Right lobe of liver (tissue), 6 donors: Measurements from ENCODE around the gene RHCG. TPM values are rescaled to one million over a fixed set of nuclear protein-coding genes. Genes with fewer than 3 reads are reported as not detected.
A peak's percentile ranks its signal among the peaks of the same experiment; 100 is the strongest.

ENCODE experiments used
- ATAC-seq, 4 donors: fragments of 200-7000 bp; cut with Tn5 transposase; one replicate each; pipeline ENCODE4 v1.9.1; 2020; ENCODE audit warnings: mild to moderate bottlenecking in 4 of 4, moderate library complexity in 4 of 4
- DNase-seq, 3 donors: peaks; one replicate each; pipeline ENCODE4 v3.0.0-alpha.2; 2020
- H3K27ac ChIP-seq, 3 donors: fragments of 200-600 bp; one replicate each; pipeline ENCODE4 v1.8.0; 2022
- H3K27me3 ChIP-seq, 2 donors: fragments of 200-600 bp; one replicate each; pipeline ENCODE4 v1.8.0; 2022
- H3K36me3 ChIP-seq, 4 donors: fragments of 200-600 bp; sonication (generic) in 1 of 4; one replicate each; pipeline versions ENCODE4 v1.5.1 to v1.8.0; 2017 to 2022; ENCODE audit warnings: control low read depth in 1 of 4
- H3K4me1 ChIP-seq, 4 donors: fragments of 200-600 bp; sonication (generic) in 1 of 4; one replicate each; pipeline versions ENCODE4 v1.5.1 to v1.8.0; 2017 to 2022; ENCODE audit warnings: control low read depth in 1 of 4
- H3K4me3 ChIP-seq, 3 donors: fragments of 200-600 bp; one replicate each; pipeline ENCODE4 v1.8.0; 2022
- H3K9me3 ChIP-seq, 4 donors: fragments of 200-600 bp; sonication (generic) in 1 of 4; one replicate each; pipeline versions ENCODE4 v1.5.1 to v1.8.0; 2017 to 2022; ENCODE audit warnings: control low read depth in 1 of 4
- CTCF ChIP-seq, 4 donors: fragments of 200-600 bp in 3 of 4; fragments of 450-650 bp in 1 of 4; IDR thresholded peaks; one replicate each; pipeline versions ENCODE4 v1.5.1 to v1.8.0; 2016 to 2022; ENCODE audit warnings: antibody characterized with exemption in 4 of 4, mild to moderate bottlenecking in 2 of 4
- POLR2A ChIP-seq: fragments of 450-650 bp; IDR thresholded peaks from one replicate; pipeline ENCODE4 v1.6.1; 2017; ENCODE audit warnings: antibody characterized with exemption, mild to moderate bottlenecking
- WGBS: methylation state at CpG from one replicate; pipeline ENCODE4 v1.1.6; 2018; ENCODE audit warnings: low coverage, low lambda C conversion rate; ENCODE audit not compliant: insufficient coverage; ENCODE audit errors: missing lambda C conversion rate; 5-methylcytosine and 5-hydroxymethylcytosine counted together
- intact Hi-C, 2 donors: fragments of 100-400 bp; cut with DNase I; formaldehyde crosslinking; loops; one replicate each; pipeline versions ENCODE4 v1.11.2 to v1.14.1; 2022
- total RNA-seq, 6 experiments: library from RNA; depleted of rRNA in 2 of 6; stranded (reverse); fragments of >200 nt in 2 of 6; fragmentation: NEBNext Ultra II Directional in 3 of 6; extraction: Animal tissue kit (Norgen Biotek cat#: 25700) in 3 of 6; gene quantifications; one replicate each; pipeline versions ENCODE4 v1.1.0 to v1.2.4, GENCODE V29; 2016 to 2023
- donor health status: DM: no; HTN: yes; CAD: no.
- donor health status: DM: no; HTN: no; CAD: no.
- donor health status: DM: no; HTN: no; CAD: no.
- donor health status: DM: no; HTN: yes; CAD: no.
- donor health status: DM: no; HTN: yes; CAD: no.

Gene RHCG
- total RNA-seq, 6 experiments from 2014 or later, result 0.20 to 0.82 (median 0.37) TPM; not detected in 1

- WGBS, result no CpG with 5 or more reads among the region's 8 CpGs
- no peaks in the 10 kb centered on the region for H3K4me1 ChIP-seq
- no peaks in the 10 kb centered on the region for H3K27me3 ChIP-seq
- no peaks in the 10 kb centered on the region for H3K36me3 ChIP-seq
- no peak overlapping the region for H3K27ac ChIP-seq
- no peaks in the 10 kb centered on the region for H3K9me3 ChIP-seq
- ATAC-seq (no peak), DNase-seq (no peak)
- intact Hi-C loops, result no loop called here
- TF ChIP-seq CTCF (IDR thresholded peaks at IDR 0.05) (no peak), POLR2A (no peak)
- no peak overlapping the region for H3K4me3 ChIP-seq
Observed at GRCh38 chr15:89435362-89435761, 61.0 kb downstream of the RHCG start.

GRCh38 chr15:89433686-89434085 is 62.7 kb downstream of the RHCG start:
- WGBS, result no CpG with 5 or more reads among the region's 2 CpGs
- no peak for TF ChIP-seq POLR2A
- no peak for TF ChIP-seq CTCF (IDR thresholded peaks at IDR 0.05)
- H3K36me3 ChIP-seq, result no peaks in the 10 kb centered on the region
- H3K27me3 ChIP-seq, result no peaks in the 10 kb centered on the region
- H3K4me3 ChIP-seq, result no peak overlapping the region
- ATAC-seq (no peak), DNase-seq (no peak)
- no peak overlapping the region for H3K27ac ChIP-seq
- intact Hi-C loops, result no loop called here
- no peaks in the 10 kb centered on the region for H3K4me1 ChIP-seq
- no peaks in the 10 kb centered on the region for H3K9me3 ChIP-seq

- TF ChIP-seq CTCF (IDR thresholded peaks at IDR 0.05) (peak; percentile 97 to 99 (median 98)), POLR2A (no peak)
- Histone ChIP-seq H3K27ac (no peak overlapping the region), H3K27me3 (no peaks in the 10 kb centered on the region), H3K9me3 (no peaks in the 10 kb centered on the region), H3K36me3 (no peaks in the 10 kb centered on the region), H3K4me3 (peak overlapping the region; percentile 22 to 48 (median 42)), H3K4me1 (no peaks in the 10 kb centered on the region)
- WGBS, result under 1% methylated on average over 26 of the region's 44 CpGs
- peak; percentile 86 to 88 (median 88) for DNase-seq
- intact Hi-C loops, result no loop called here
- ATAC-seq, result peak; percentile 94 to 99 (median 98)
Observed at GRCh38 chr15:89430530-89431341, 65.6 kb downstream of the RHCG start.

- WGBS, result 76% methylated on average over 2 of the region's 2 CpGs
- no peaks in the 10 kb centered on the region for H3K36me3 ChIP-seq
- DNase-seq (no peak), ATAC-seq (no peak)
- no peaks in the 10 kb centered on the region for H3K4me1 ChIP-seq
- H3K27me3 ChIP-seq, result no peaks in the 10 kb centered on the region
- intact Hi-C loops, result loop anchor here (5.0 kb wide), 2 partner anchors 68 to 73 kb away; no protein-coding TSS in a partner anchor
- no peak overlapping the region for H3K4me3 ChIP-seq
- TF ChIP-seq CTCF (IDR thresholded peaks at IDR 0.05), result no peak
- no peak for TF ChIP-seq POLR2A
- H3K27ac ChIP-seq, result no peak overlapping the region
- H3K9me3 ChIP-seq, result no peaks in the 10 kb centered on the region
Observed at GRCh38 chr15:89429986-89430385, 66.4 kb downstream of the RHCG start.
